H9 (cell line): ENCODE data around the gene ZBTB48. TPM values are rescaled to one million over a fixed set of nuclear protein-coding genes. Genes with fewer than 3 reads are reported as not detected.
A peak's percentile ranks its signal among the peaks of the same experiment; 100 is the strongest.

ENCODE experiments used
- DNase-seq: peaks from one replicate; pipeline ENCODE4 v3.0.0-alpha.2; 2017
- H2AFZ ChIP-seq: one replicate; pipeline ENCODE4 v1.6.1; 2013; ENCODE audit warnings: mild to moderate bottlenecking, low read length, control low read depth, moderate library complexity
- H2AK5ac ChIP-seq: 2 replicates; pipeline ENCODE4 v1.6.1; 2013; ENCODE audit warnings: low read length, control low read depth, mixed read lengths; ENCODE audit not compliant: insufficient read length
- H2BK120ac ChIP-seq: one replicate; pipeline ENCODE4 v1.6.1; 2013; ENCODE audit warnings: low read depth, mild to moderate bottlenecking, low read length, control low read depth, inconsistent platforms; ENCODE audit not compliant: poor library complexity, severe bottlenecking
- H2BK12ac ChIP-seq: 2 replicates; pipeline ENCODE4 v1.6.1; 2013; ENCODE audit warnings: low read length, control low read depth, mixed read lengths, low read depth; ENCODE audit not compliant: insufficient read length
- H2BK15ac ChIP-seq: 2 replicates; pipeline ENCODE4 v1.6.1; 2013; ENCODE audit warnings: low read depth, low read length, control low read depth
- H2BK20ac ChIP-seq: one replicate; pipeline ENCODE4 v1.6.1; 2013; ENCODE audit warnings: low read depth, mild to moderate bottlenecking, low read length, control low read depth, inconsistent platforms; ENCODE audit not compliant: poor library complexity, severe bottlenecking
- H2BK5ac ChIP-seq: 2 replicates; pipeline ENCODE4 v1.6.1; 2013; ENCODE audit warnings: low read length, control low read depth, mixed read lengths; ENCODE audit not compliant: insufficient read length
- H3K14ac ChIP-seq: 2 replicates; pipeline ENCODE4 v1.6.1; 2013; ENCODE audit warnings: low read length, control low read depth; ENCODE audit not compliant: insufficient read depth
- H3K18ac ChIP-seq: 2 replicates; pipeline ENCODE4 v1.6.1; 2013; ENCODE audit warnings: low read depth, mild to moderate bottlenecking, mixed read lengths, low read length, control low read depth; ENCODE audit not compliant: insufficient read length
- H3K23ac ChIP-seq: 2 replicates; pipeline ENCODE4 v1.6.1; 2013; ENCODE audit warnings: low read length, control low read depth, mixed read lengths, low read depth; ENCODE audit not compliant: insufficient read length
- H3K23me2 ChIP-seq: 2 replicates; pipeline ENCODE4 v1.6.1; 2013; ENCODE audit warnings: low read depth, mild to moderate bottlenecking, mixed read lengths, low read length, control low read depth; ENCODE audit not compliant: insufficient read length, poor library complexity, severe bottlenecking
- H3K27ac ChIP-seq: 2 replicates; pipeline ENCODE4 v1.5.1; 2013; ENCODE audit warnings: low read length, control low read depth, mixed read lengths, low read depth; ENCODE audit not compliant: insufficient read length
- H3K27me3 ChIP-seq: 2 replicates; pipeline ENCODE4 v1.6.1; 2013; ENCODE audit warnings: low read length, control low read depth, inconsistent platforms; ENCODE audit not compliant: insufficient read depth
- H3K4ac ChIP-seq: 2 replicates; pipeline ENCODE4 v1.6.1; 2013; ENCODE audit warnings: low read depth, mild to moderate bottlenecking, control low read depth, inconsistent platforms, low read length, moderate library complexity
- H3K4me1 ChIP-seq: 2 replicates; pipeline ENCODE4 v1.6.1; 2013; ENCODE audit warnings: low read length, control low read depth, inconsistent platforms; ENCODE audit not compliant: insufficient read depth
- H3K4me2 ChIP-seq: 2 replicates; pipeline ENCODE4 v1.6.1; 2013; ENCODE audit warnings: low read length, control low read depth, mixed read lengths; ENCODE audit not compliant: insufficient read length, insufficient read depth
- H3K56ac ChIP-seq: 2 replicates; pipeline ENCODE4 v1.6.1; 2013; ENCODE audit warnings: low read depth, mild to moderate bottlenecking, mixed read lengths, low read length, control low read depth; ENCODE audit not compliant: insufficient read length
- H3K79me1 ChIP-seq: 2 replicates; pipeline ENCODE4 v1.6.1; 2013; ENCODE audit warnings: low read depth, mild to moderate bottlenecking, moderate library complexity, low read length, control low read depth, inconsistent platforms; ENCODE audit not compliant: insufficient read depth, poor library complexity, severe bottlenecking
- H3K79me2 ChIP-seq: 2 replicates; pipeline ENCODE4 v1.6.1; 2013; ENCODE audit warnings: low read length, control low read depth, inconsistent platforms; ENCODE audit not compliant: insufficient read depth
- H3K9ac ChIP-seq: 2 replicates; pipeline ENCODE4 v1.6.1; 2013; ENCODE audit warnings: low read length, control low read depth, mixed read lengths; ENCODE audit not compliant: insufficient read length; ENCODE audit errors: extremely low read depth
- H3K9me3 ChIP-seq: one replicate; pipeline ENCODE4 v1.6.1; 2013; ENCODE audit warnings: low read depth, low read length, inconsistent platforms; ENCODE audit not compliant: control insufficient read depth
- H3T11ph ChIP-seq: one replicate; pipeline ENCODE4 v1.6.1; 2013; ENCODE audit warnings: mild to moderate bottlenecking, low read length, control low read depth, inconsistent platforms
- H4K20me1 ChIP-seq: one replicate; pipeline ENCODE4 v1.6.1; 2013; ENCODE audit not compliant: control insufficient read depth, insufficient read length, insufficient read depth
- H4K5ac ChIP-seq: 2 replicates; pipeline ENCODE4 v1.6.1; 2013; ENCODE audit warnings: low read depth, mild to moderate bottlenecking, mixed read lengths, low read length, control low read depth; ENCODE audit not compliant: insufficient read length
- H4K8ac ChIP-seq: replicated peaks from 2 replicates; pipeline ENCODE4 v1.6.1; 2013; ENCODE audit warnings: low read length, control low read depth, mixed read lengths, low read depth; ENCODE audit not compliant: insufficient read length
- H4K91ac ChIP-seq: 2 replicates; pipeline ENCODE4 v1.6.1; 2013; ENCODE audit warnings: low read depth, mild to moderate bottlenecking, moderate library complexity, mixed read lengths, low read length, control low read depth; ENCODE audit not compliant: insufficient read length
- H3K27ac Mint-ChIP-seq, 3 experiments: 2 replicates in 2 of 3; 3 replicates in 1 of 3; pipeline ENCODE4 v1.8.0; 2020 to 2021; ENCODE audit warnings: mixed read lengths in 3 of 3, mild to moderate bottlenecking in 1 of 3, moderate library complexity in 1 of 3
- H3K27me3 Mint-ChIP-seq: 2 replicates; pipeline ENCODE4 v1.8.0; 2021; ENCODE audit warnings: low read depth, mild to moderate bottlenecking, moderate library complexity, mixed read lengths
- H3K36me3 Mint-ChIP-seq, 3 experiments: 2 replicates in 2 of 3; 3 replicates in 1 of 3; pipeline ENCODE4 v1.8.0; 2020 to 2021; ENCODE audit warnings: low read depth in 3 of 3, mixed read lengths in 3 of 3; ENCODE audit not compliant: insufficient read depth in 1 of 3
- H3K4me1 Mint-ChIP-seq, 2 experiments: 2 replicates each; pipeline ENCODE4 v1.8.0; 2020; ENCODE audit warnings: mixed read lengths in 2 of 2
- H3K4me3 Mint-ChIP-seq, 2 experiments: 2 replicates in 1 of 2; 3 replicates in 1 of 2; pipeline ENCODE4 v1.8.0; 2020 to 2021; ENCODE audit warnings: mild to moderate bottlenecking in 2 of 2, mixed read lengths in 2 of 2, moderate library complexity in 1 of 2
- H3K9me3 Mint-ChIP-seq, 2 experiments: 2 replicates in 1 of 2; 3 replicates in 1 of 2; pipeline ENCODE4 v1.8.0; 2020; ENCODE audit warnings: mild to moderate bottlenecking in 2 of 2, mixed read lengths in 2 of 2, moderate library complexity in 1 of 2
- CTCF ChIP-seq: fragments of 200-600 bp; sonication (generic); conservative IDR thresholded peaks from 3 replicates; pipeline ENCODE4 v1.8.0; 2021; ENCODE audit warnings: antibody characterized with exemption, mild to moderate bottlenecking
- WGBS: extraction: QIAGEN DNeasy Blood & Tissue Kit; methylation state at CpG from one replicate; pipeline ENCODE4 v1.1.7; 2013; ENCODE audit warnings: missing lambda C conversion rate, low lambda C conversion rate, mixed read lengths; ENCODE audit not compliant: insufficient read length; ENCODE audit errors: extremely low coverage; 5-methylcytosine and 5-hydroxymethylcytosine counted together
- total RNA-seq: library from RNA; stranded (reverse); gene quantifications from 2 replicates; pipeline ENCODE4 v1.2.1, GENCODE V29; 2021

ZBTB48 gene
- total RNA-seq, 1 experiment from 2014 or later = 33.2 TPM

DNA sequence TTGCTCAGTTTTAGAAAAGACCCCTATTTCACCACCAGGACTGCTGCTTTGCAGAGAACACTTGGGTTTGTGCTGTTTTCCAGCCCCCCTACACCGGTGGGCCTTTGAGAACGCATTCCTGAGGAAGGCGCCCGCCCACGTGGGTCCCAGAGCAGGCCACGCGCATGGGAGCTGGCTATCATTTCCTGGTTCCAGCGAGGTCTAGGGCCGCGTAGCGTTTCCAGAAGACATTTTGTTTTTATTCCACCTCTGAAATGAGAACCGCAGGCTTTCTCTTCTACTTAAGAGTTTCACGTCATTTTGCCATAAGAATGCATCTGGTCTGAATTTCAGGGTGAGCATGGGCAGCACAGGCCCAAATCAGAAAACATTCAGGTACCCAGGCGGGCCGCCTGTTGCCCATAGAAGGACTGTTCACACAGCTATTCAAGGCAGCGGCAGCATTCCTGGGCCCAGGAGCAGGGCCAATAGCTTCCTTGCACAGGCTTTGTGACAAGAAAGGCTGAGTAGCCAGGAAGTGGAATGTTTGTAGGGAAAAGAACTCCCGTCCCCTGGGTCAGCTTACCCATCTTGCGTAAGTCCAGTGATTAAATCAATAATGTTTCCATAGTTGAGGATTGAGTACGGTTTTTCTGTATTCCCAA lies 24.2 kb downstream of the ZBTB48 start:
- H3K23me2 ChIP-seq = peaks cover 21% of the 10 kb centered on the region
- DNase-seq = peak; percentile 88
- peak overlapping the region; percentile 78 for H3T11ph ChIP-seq
- no peak overlapping the region for H2BK5ac ChIP-seq
- Mint-ChIP-seq H3K4me1 (peaks cover 26 to 29% of the 10 kb centered on the region in 2 experiments), H3K4me3 (peak overlapping the region; percentile 64 to 76), H3K9me3 (no peaks in the 10 kb centered on the region; a peak in 1 of 5 replicates), H3K27me3 (no peaks in the 10 kb centered on the region), H3K27ac (peak overlapping the region; percentile 87 to 98 (median 91); a peak in 6 of 7 replicates), H3K36me3 (peaks cover 5 to 14% (median 7%) of the 10 kb centered on the region in 3 experiments)
- H3K18ac ChIP-seq = peak overlapping the region; percentile 97
- no CpG with 5 or more reads among the region's 19 CpGs for WGBS
- H2BK15ac ChIP-seq = no peak overlapping the region
- H2BK120ac ChIP-seq = peak overlapping the region; percentile 99
- H4K5ac ChIP-seq = peak overlapping the region; percentile 13
- H2BK12ac ChIP-seq = peak overlapping the region; percentile 68
- peak overlapping the region; percentile 46 for H3K27ac ChIP-seq
- H2BK20ac ChIP-seq = peak overlapping the region; percentile 33
- no peaks in the 10 kb centered on the region for H3K4me1 ChIP-seq
- peak overlapping the region; percentile 58 for H3K4me2 ChIP-seq
- no peaks in the 10 kb centered on the region for H3K9me3 ChIP-seq
- H3K79me2 ChIP-seq = peaks cover 18% of the 10 kb centered on the region; the same call in 1 of the 2 replicates
- H3K9ac ChIP-seq = peak overlapping the region; percentile 69
- peak overlapping the region; percentile 96; the same call in 1 of the 2 replicates for H3K14ac ChIP-seq
- no peak overlapping the region for H2AFZ ChIP-seq
- no peak overlapping the region for H2AK5ac ChIP-seq
- no peak overlapping the region for H4K8ac ChIP-seq
- peak overlapping the region; percentile 93 for H3K4ac ChIP-seq
- no peak overlapping the region for H3K56ac ChIP-seq
- no peaks in the 10 kb centered on the region for H3K79me1 ChIP-seq
- no peaks in the 10 kb centered on the region for H3K27me3 ChIP-seq
- peaks cover 2% of the 10 kb centered on the region for H4K20me1 ChIP-seq
- no peak overlapping the region for H3K23ac ChIP-seq
- no peak; the same call in 2 of the 3 replicates for TF ChIP-seq CTCF
- H4K91ac ChIP-seq = no peak overlapping the region
